ENCODE results near the gene SALL1. TPM values are rescaled to one million over a fixed set of nuclear protein-coding genes. Genes with fewer than 3 reads are reported as not detected.

Gene SALL1
- total RNA-seq, 2 donors from 2014 or later = not detected

- Histone ChIP-seq H3K9me3 (no peaks in the 10 kb centered on the region), H3K27me3 (replicated peaks; ENCODE audit: insufficient read depth) (no peaks in the 10 kb centered on the region), H3K4me3 (no peak overlapping the region), H3K4me1 (ENCODE audit: control insufficient read depth in 1 of 2, low read depth in 2 of 2) (no peaks in the 10 kb centered on the region), H3K36me3 (no peaks in the 10 kb centered on the region), H3K27ac (no peak overlapping the region)
- TF ChIP-seq CTCF (IDR thresholded peaks at IDR 0.05) = no peak
- ATAC-seq (ENCODE audit: insufficient number of reproducible peaks, low FRiP score, low read depth) (no peak), DNase-seq (ENCODE audit: low spot score) (no peak)
Measured at GRCh38 chr16:51119973-51120729, 30.9 kb downstream of the SALL1 start.

- Histone ChIP-seq H3K27me3 (replicated peaks; ENCODE audit: insufficient read depth) (no peaks in the 10 kb centered on the region), H3K36me3 (no peaks in the 10 kb centered on the region), H3K4me3 (no peak overlapping the region), H3K27ac (no peak overlapping the region), H3K9me3 (no peaks in the 10 kb centered on the region), H3K4me1 (ENCODE audit: control insufficient read depth in 1 of 2, low read depth in 2 of 2) (no peaks in the 10 kb centered on the region)
- DNase-seq (ENCODE audit: low spot score) (no peak), ATAC-seq (ENCODE audit: insufficient number of reproducible peaks, low FRiP score, low read depth) (no peak)
- no peak for TF ChIP-seq CTCF (IDR thresholded peaks at IDR 0.05)
Measured at GRCh38 chr16:51119556-51119955, 31.5 kb downstream of the SALL1 start.

- H3K36me3 ChIP-seq = no peaks in the 10 kb centered on the region
- no peak for DNase-seq (ENCODE audit: low spot score)
- H3K4me1 ChIP-seq (ENCODE audit: control insufficient read depth in 1 of 2, low read depth in 2 of 2) = no peaks in the 10 kb centered on the region
- ATAC-seq (ENCODE audit: insufficient number of reproducible peaks, low FRiP score, low read depth) = no peak
- H3K9me3 ChIP-seq = no peaks in the 10 kb centered on the region
- H3K27ac ChIP-seq = no peak overlapping the region
- H3K4me3 ChIP-seq = no peak overlapping the region
- no peaks in the 10 kb centered on the region for H3K27me3 ChIP-seq (replicated peaks; ENCODE audit: insufficient read depth)
- no peak for TF ChIP-seq CTCF (IDR thresholded peaks at IDR 0.05)
Measured at GRCh38 chr16:51116353-51116752, 34.7 kb downstream of the SALL1 start.

GRCh38 chr16:51114382-51114781 lies 36.7 kb downstream of the SALL1 start:
- H3K27ac ChIP-seq = no peak overlapping the region
- no peaks in the 10 kb centered on the region for H3K36me3 ChIP-seq
- H3K9me3 ChIP-seq = no peaks in the 10 kb centered on the region
- no peak overlapping the region for H3K4me3 ChIP-seq
- DNase-seq (ENCODE audit: low spot score) (no peak), ATAC-seq (ENCODE audit: insufficient number of reproducible peaks, low FRiP score, low read depth) (no peak)
- no peaks in the 10 kb centered on the region for H3K4me1 ChIP-seq (ENCODE audit: control insufficient read depth in 1 of 2, low read depth in 2 of 2)
- no peaks in the 10 kb centered on the region for H3K27me3 ChIP-seq (replicated peaks; ENCODE audit: insufficient read depth)
- TF ChIP-seq CTCF (IDR thresholded peaks at IDR 0.05) = no peak

GRCh38 chr16:51113236-51114125 lies 37.6 kb downstream of the SALL1 start:
- no peak for TF ChIP-seq CTCF (IDR thresholded peaks at IDR 0.05)
- Histone ChIP-seq H3K27ac (no peak overlapping the region), H3K9me3 (no peaks in the 10 kb centered on the region), H3K27me3 (replicated peaks; ENCODE audit: insufficient read depth) (no peaks in the 10 kb centered on the region), H3K36me3 (no peaks in the 10 kb centered on the region), H3K4me3 (no peak overlapping the region), H3K4me1 (ENCODE audit: control insufficient read depth in 1 of 2, low read depth in 2 of 2) (no peaks in the 10 kb centered on the region)
- no peak for ATAC-seq (ENCODE audit: insufficient number of reproducible peaks, low FRiP score, low read depth)
- no peak for DNase-seq (ENCODE audit: low spot score)
